Posterior vena cava (tissue), 2 donors: ENCODE data around the gene AS3MT. TPM values are rescaled to one million over a fixed set of nuclear protein-coding genes. Genes with fewer than 3 reads are reported as not detected.
A peak's percentile ranks its signal among the peaks of the same experiment; 100 is the strongest.
"Not testable (repeated sequence)": the region's sequence is repeated elsewhere in the genome, so short reads cannot be mapped to it uniquely, and the experiment has no call there.

Experiments
- DNase-seq: peaks from one replicate; pipeline ENCODE4 v3.0.0-alpha.2; 2020; ENCODE audit warnings: low spot score
- intact Hi-C, 2 donors: fragments of 100-400 bp; cut with DNase I; formaldehyde crosslinking; loops; one replicate each; pipeline versions ENCODE4 v1.14.1 to v1.14.2; 2022 to 2023
- long read RNA-seq, 2 donors: library from polyadenylated mRNA; unstranded; transcript quantifications; one replicate each; pipeline ENCODE4 v2.0.0, GENCODE V29; 2020 to 2021
- total RNA-seq, 2 donors: library from RNA; stranded (reverse); fragmentation: NEBNext Ultra II Directional; extraction: Animal tissue kit (Norgen Biotek cat#: 25700); gene quantifications; one replicate each; pipeline ENCODE4 v1.2.1, GENCODE V29; 2021
- donor health status: DM: yes; HTN: yes; CAD: no.
- donor health status: DM: yes; HTN: yes; CAD: no.

AS3MT gene
- 1 to 10 TPM in 1 of 2 donors, under 1 TPM in 1; 0.65 to 1.2 TPM for total RNA-seq
- long read RNA-seq, donor 1, partial matches to known transcripts, result 0 of 1 reads
- long read RNA-seq, donor 1, other reads (novel, unspliced or antisense), result 1 of 1 reads
- long read RNA-seq, donor 2, result 0 reads

- intact Hi-C loops, result no loop called here
- no peak for DNase-seq
Observed at GRCh38 chr10:102869258-102870198, at the start of gene AS3MT. TSS of gene AS3MT (plus strand) at chr10:102869470. CDS start at chr10:102869593, 123 bp downstream.

- intact Hi-C loops, DNase-seq: not testable (repeated sequence)
Observed at GRCh38 chr10:102820008-102820407, 49.3 kb upstream of the AS3MT start.

DNA sequence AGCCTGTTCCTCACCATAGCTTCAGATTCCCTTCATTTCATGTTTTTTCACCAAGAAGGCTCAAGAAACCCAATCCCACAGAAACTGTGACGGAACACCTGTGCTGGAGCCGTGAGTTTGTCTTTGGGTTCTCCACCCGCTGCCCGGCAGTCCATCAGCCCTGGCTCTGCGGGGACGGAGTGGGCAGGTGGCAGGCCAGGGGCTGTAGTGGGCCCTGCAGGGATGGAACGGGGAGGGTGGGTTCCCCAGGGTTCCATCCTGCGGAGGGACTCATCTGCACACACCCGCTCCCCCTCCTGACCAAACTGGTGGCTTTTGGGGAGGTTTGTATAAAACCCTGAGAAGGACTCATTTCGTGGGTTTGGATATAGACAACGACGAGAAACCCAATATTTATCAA is 47.0 kb upstream of the AS3MT start:
- no peak for DNase-seq
- intact Hi-C loops, result no loop called here

GRCh38 chr10:102824664-102825063 is 44.6 kb upstream of the AS3MT start:
- intact Hi-C loops, result no loop called here
- no peak for DNase-seq

- DNase-seq, result no peak
- intact Hi-C loops, result no loop called here
Observed at GRCh38 chr10:102826148-102826796, 43.0 kb upstream of the AS3MT start.

DNA sequence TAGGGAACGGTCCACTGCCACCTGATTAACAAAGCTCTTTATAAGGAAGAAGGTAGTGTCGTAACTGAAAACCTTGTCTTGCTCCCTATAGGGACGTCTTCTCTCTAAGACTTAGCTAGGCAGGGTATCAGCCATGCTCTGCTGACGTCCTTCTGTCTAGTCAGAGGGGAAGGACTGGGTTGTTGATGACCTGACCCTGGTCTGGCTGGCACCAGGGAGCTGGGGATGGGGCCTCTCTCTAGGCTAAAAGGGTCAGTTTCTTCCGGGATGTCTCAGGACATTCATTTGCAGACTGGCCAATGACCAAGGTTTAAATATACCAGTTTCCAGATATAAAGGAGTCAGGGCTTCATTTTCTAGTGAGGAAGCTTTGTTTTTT is 41.7 kb upstream of the AS3MT start:
- intact Hi-C loops, result no loop called here
- DNase-seq, result no peak

- intact Hi-C loops, result loop anchor here (5.0 kb wide), 1 partner anchor 71 kb away; no protein-coding TSS in a partner anchor
- DNase-seq, result no peak
Observed at GRCh38 chr10:102831322-102832071, 37.8 kb upstream of the AS3MT start.

GRCh38 chr10:102832248-102832647 is 37.0 kb upstream of the AS3MT start:
- intact Hi-C loops, result loop anchor here (5.0 kb wide), 1 partner anchor 70 kb away; no protein-coding TSS in a partner anchor
- DNase-seq, result no peak

DNA sequence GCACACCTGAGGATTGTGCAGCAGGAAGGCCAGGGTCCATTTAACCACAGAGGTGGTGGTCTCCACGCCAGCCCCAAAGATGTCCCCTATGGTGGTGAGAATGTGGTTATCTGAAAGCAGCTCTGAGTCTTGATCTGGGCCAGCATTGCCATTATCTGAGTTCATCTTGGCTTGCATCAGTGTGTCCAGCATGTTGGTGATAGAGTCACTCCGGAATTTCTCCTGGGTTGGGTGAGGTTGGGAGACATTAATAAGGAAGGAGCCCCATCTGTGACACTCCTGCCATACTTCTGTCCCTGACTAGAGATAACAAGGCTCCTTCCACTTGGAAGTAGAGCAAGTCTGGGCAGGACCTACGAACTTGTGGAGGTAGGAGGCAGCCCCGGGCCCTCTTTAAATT is 36.3 kb upstream of the AS3MT start:
- DNase-seq, result no peak
- intact Hi-C loops, result loop anchor here (5.0 kb wide), 1 partner anchor 69 kb away; no protein-coding TSS in a partner anchor

- no peak for DNase-seq
- intact Hi-C loops, result loop anchor here (5.0 kb wide), 1 partner anchor 68 kb away; no protein-coding TSS in a partner anchor
Observed at GRCh38 chr10:102834143-102834542, 35.1 kb upstream of the AS3MT start.

DNA sequence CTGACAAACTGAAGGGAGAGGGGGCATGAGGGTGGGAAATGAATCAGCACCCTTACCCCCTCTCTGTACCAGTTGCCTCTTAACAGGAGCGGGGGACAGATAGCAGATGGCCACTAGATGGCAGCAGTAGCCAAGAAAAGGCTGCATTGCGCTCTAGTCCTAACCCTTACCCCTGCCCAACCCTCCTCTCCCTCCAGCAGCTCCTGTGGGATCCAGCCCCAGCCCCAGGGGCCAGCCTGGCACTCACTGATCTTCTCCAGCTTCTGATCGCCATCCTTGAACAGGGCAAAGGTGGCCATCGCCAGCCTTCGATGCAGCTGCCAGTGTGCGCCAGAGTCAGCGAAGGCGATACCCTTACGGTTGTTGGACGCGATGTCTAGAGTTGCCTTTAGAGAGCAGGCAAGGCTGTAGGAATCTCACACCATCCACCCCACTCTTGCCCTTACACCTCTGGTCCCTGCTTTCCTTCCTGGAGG is 34.2 kb upstream of the AS3MT start:
- intact Hi-C loops, result no loop called here
- DNase-seq, result peak; percentile 91

DNA sequence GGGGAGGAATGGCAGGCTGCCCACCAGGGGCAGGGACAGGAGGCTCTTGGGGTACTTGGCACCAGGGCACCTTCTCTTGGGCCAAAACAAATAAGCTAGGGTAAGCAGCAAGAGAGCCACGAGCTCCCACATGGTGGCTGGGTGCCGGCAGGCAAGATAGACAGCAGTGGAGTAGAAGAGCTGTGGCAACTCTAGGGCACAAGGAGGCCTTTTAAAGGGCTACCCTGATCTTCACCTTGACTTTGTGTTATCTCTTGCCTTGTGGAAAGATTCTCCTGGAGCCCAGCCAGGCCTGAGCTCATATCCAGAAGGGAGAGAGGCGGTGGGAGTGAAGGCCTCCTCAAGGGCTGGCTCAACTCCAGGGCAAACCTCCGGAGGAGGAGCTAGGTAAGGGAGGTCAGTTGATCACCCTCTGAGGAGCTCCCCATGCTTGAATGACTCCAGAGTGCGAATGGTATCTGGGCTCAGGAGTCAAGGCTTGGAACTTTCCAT is 32.0 kb upstream of the AS3MT start, which contains the start of gene CYP17A1:
CYP17A1 (minus strand) TSS at position 184 of the 492 bp plus-strand sequence; CDS start at position 132, 52 bp downstream.
- no peak for DNase-seq
- intact Hi-C loops, result no loop called here

DNA sequence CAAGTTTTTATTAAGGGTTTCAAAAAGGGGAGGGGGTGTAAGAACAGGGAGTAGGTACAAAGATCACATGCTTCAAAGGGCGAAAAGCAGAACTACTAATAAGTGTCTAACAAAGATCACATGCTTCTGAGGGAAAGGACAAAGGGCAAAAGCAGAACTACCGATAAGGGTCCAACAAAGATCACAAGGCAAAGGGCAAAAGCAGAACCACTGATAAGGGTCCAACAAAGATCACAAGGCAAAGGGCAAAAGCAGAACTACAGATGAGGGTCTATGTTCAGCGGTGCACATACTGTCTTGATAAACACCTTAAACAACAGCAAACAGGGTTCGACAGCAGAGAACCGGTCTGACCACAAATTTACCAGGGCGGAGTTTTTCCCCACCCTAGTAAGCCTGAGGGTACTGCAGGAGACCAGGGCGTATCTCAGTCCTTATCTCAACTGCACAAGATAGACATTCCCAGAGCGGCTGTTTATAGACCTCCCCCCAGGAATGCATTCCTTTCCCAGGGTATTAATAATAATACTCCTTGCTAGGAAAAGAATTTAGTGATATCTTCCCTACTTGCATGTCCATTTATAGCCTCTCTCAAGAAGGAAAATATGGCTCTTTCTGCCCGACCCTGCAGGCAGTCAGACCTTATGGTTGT is 30.9 kb upstream of the AS3MT start:
- DNase-seq, intact Hi-C loops: not testable (repeated sequence)

DNA sequence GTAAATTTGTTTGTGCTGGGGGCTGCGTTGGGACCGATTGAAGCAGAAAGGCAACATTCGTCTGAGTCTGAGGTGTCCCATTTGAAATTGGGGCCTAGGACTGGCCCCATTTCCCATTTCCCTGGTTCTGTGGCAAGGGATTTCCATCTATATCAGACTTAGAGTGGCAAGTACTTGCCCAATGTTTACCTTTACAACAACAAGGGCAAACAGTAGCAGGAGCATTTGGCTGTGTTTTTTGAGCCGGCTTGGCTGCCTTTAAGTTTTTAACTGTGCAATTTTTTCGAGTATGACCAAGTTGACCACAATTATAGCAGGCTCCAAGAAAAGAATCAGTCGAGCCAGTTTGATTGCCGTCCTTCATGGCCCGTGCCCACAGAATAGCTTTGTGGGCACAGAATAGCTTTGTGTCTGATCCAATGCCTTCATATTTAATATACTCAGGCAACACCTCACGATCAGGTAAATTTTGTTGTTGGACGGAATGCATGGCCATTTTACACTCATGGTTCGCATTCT is 27.4 kb upstream of the AS3MT start:
- DNase-seq, result no peak
- intact Hi-C loops, result loop anchor here in 1 of 2 donors (10.0 kb wide), 1 partner anchor 233 kb away; no protein-coding TSS in a partner anchor

DNA sequence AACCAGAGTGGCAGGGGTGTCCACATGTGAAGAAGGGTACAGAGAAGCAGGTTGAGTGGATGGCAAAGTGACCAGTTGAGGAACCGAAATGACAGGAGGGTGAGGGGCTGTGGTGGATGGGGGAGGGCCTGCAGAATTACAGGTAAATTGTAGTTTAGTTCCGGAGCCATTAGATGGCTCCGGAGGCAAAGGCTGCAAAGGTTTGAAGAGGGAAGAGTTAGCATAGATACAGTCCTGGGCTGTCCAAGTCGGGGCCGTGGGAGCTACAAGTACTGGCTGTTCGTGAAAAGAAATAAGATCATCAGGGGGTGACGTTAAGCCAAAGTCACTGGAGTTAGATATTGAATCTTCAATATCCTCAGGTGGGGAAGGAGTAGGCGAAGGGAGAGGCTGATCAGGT is 26.1 kb upstream of the AS3MT start:
- DNase-seq, result not testable (repeated sequence)
- intact Hi-C loops, result loop anchor here in 1 of 2 donors (10.0 kb wide), 1 partner anchor 232 kb away; no protein-coding TSS in a partner anchor

- intact Hi-C loops, result loop anchor here in 1 of 2 donors (10.0 kb wide), 1 partner anchor 231 kb away; no protein-coding TSS in a partner anchor
- DNase-seq, result not testable (repeated sequence)
Observed at GRCh38 chr10:102844190-102844776, 25.0 kb upstream of the AS3MT start.

DNA sequence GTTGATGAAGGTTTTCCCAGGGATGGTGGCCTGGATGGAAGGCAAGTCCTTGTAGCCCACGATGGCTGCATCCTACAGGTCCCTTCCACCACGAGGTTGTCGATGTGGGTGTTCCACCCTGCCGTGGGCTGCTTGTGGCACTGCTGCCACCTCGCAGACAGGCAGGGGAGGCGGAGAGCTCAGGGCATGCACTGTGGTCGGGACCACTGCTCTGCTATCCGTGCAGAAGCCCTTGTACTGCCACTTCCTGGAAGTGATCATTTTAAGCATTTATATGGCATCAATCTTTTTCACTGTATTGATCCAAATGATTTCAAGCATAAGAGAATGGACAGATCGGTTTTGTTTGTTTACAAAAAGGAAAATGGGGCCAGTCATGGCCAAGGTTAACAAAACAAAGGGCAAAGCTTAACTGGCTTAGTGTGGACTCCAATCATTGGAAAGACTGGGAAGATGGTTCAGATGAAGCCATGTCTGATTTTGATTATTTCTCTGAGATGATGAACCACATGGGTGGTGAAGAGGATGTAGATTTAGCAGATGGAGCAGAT is 23.8 kb upstream of the AS3MT start:
- no peak for DNase-seq
- intact Hi-C loops, result loop anchor here in 1 of 2 donors (10.0 kb wide), 1 partner anchor 229 kb away; no protein-coding TSS in a partner anchor
